Measurements from ENCODE around the gene FBLN2.

The FBLN2 gene

GRCh38 chr3:13536432-13536831 lies 12.5 kb upstream of the FBLN2 start:
- TF ChIP-seq CTCF (conservative IDR thresholded peaks at IDR 0.05) = no peak
- H3K27ac ChIP-seq = no peak overlapping the region; the same call in 1 of the 2 replicates

DNA sequence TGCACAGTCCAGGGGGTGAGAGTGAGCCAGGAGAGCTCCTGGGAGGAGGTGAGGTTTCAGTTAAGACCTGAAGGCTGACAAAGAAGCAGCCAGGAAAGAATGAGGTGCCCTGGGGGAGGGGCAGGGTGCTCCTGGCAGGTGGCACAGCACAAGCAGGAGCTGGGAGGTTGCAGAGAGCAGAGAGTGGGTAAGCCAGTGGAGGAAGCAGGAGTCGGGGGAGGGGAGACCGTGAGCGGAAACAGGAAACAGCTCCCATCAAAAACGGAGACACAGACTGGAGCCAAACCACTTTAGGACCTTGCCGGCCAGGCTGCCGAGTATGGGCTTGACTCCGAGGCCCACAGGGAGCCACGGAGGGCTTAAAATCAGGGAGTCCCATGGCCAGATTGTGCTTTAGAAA lies 12.1 kb upstream of the FBLN2 start:
- no peak overlapping the region; the same call in 1 of the 2 replicates for H3K27ac ChIP-seq
- no peak for TF ChIP-seq CTCF (conservative IDR thresholded peaks at IDR 0.05)

- no peak overlapping the region for H3K27ac ChIP-seq
These were observed 11.5 kb upstream of the FBLN2 start for GRCh38 chr3:13537244-13537908.

DNA sequence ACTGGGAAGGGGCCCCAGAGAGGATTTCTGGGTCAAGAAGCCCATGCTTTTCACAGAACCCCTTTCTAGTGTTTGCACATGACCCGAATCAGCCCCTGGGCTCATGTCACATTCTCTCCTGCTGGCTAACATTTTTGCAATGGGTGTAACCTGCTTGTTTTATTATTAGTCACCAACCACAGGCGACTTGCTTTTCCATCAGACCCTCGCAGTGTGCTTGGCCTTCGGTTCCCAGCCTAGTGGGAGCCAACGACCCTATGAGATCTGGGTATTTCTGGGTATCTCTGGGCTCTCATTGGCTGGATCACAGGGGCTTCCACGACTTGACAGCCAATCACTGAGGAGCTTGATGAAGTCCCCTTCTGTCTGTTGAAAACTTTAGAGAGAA lies 11.0 kb upstream of the FBLN2 start:
- H3K27ac ChIP-seq = no peak overlapping the region
- no peak for TF ChIP-seq CTCF (conservative IDR thresholded peaks at IDR 0.05)

More at GRCh38 chr3:13537244-13537908, 11.5 kb upstream of the FBLN2 start:
- no peak for TF ChIP-seq CTCF (conservative IDR thresholded peaks at IDR 0.05)

DNA sequence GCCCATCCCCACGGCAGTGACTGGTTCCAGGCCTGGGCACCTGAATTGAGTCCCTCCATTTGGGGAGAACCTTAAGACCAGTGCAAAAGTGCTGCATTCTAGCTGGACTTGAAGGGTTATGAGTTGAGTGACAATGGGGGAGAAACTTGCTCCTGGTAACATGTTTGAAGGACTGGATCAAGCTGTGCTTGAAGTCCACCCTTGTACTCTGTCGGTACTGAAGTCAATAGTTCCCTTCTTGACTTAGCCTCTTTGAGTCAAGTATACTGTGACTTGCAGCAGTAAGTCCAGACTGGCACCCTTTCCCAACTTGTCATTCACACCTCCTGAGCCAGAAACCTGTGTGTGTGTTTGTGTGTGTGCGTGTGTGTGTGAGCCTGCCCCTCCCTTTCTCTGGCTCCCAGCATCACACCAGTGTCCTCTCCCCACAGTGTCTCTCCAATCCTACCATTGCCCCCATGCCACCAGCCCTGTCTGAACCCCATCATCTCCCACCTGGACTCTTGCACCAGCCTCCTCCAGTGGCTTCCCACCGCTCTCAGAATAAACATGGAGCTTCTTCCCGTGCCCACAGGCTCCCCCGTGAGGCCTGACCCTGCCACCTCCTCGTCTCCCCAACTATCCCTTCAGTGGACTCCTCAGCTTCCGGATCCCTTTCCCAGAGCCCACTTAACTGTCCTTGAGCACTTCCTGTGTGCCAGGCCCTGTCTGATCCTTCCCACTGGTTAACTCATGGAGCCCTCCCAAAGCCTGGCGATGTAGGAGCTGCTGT lies 10.2 kb upstream of the FBLN2 start:
- TF ChIP-seq CTCF (conservative IDR thresholded peaks at IDR 0.05) = no peak
- no peak overlapping the region for H3K27ac ChIP-seq

DNA sequence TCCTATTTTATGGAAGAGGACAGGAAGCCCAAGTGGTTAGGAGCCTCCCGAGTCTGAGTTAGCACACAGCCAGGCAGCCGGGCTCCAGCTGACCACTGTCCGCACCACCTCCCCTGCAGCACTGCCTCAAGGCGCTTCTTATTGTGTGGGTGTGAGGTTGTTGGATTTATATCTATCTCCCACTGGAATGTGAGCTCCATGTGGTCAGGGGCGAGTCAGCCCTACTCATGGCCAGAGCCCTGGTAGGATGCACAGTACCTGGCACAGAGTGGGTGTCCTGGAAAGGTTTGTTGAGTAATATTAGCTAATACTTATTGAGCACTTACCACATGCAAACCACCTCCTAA lies 9.7 kb upstream of the FBLN2 start:
- H3K27ac ChIP-seq = no peak overlapping the region
- no peak for TF ChIP-seq CTCF (conservative IDR thresholded peaks at IDR 0.05)

GRCh38 chr3:13539671-13540070 lies 9.3 kb upstream of the FBLN2 start:
- no peak for TF ChIP-seq CTCF (conservative IDR thresholded peaks at IDR 0.05)
- H3K27ac ChIP-seq = no peak overlapping the region

Measured in VCaP (cell line).